Measurements from ENCODE around the gene TXNRD2.
"Not testable (repeated sequence)": the region's sequence is repeated elsewhere in the genome, so short reads cannot be mapped to it uniquely, and the experiment has no call there.

Gene TXNRD2

DNA sequence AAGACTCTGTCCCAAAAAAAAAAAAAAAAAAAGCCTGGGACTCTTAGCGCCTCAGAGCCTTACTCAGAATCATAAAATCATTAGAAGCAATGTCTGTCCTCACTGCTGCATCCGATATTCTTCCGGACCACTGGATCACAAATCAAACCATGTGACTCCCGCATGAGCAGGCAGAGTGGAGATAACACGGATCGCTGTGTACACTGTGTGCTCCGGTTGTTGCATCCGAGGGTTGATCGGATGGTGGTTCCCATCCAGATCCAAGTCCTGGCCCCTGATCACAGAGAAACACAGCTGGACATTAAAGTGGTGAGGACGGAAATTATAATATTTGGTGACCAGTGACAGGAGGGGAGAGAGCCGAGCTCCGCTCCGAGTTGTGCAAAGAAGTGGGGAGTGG is 9.7 kb upstream of the TXNRD2 start:
- no peak for DNase-seq (ENCODE audit: low read depth in 4 of 4, low spot score in 1 of 4)

DNA sequence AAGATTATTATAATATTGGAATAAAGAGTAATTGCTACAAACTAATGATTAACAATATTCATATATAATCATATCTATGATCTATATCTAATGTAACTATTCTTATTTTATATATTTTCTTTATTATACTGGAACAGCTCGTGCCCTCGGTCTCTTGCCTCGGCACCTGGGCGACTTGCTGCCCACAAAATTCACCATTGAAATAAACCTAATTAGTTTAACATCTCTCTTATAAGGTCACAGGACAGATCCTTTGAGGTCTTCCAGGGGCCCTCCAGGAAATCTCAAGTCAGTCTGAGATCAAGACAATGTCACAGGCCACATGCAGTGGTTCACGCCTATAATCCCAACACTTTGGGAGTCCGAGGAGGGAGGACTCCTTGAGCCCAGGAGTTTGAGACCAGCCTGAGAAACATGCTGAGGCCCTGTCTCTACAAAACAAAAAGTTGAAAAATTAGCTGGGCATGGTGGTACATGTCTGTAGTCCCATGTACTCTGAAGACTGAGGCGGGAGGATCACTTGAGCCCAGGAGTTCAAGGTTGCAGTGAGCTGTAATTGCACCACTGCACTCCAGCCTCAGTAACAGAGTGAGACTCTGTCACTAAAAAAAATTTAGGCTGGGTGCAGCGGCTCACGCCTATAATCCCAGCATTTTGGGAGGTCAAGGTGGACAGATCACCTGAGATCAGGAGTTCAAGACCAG is 6.6 kb upstream of the TXNRD2 start:
- no peak for DNase-seq (ENCODE audit: low read depth in 4 of 4, low spot score in 1 of 4)

DNA sequence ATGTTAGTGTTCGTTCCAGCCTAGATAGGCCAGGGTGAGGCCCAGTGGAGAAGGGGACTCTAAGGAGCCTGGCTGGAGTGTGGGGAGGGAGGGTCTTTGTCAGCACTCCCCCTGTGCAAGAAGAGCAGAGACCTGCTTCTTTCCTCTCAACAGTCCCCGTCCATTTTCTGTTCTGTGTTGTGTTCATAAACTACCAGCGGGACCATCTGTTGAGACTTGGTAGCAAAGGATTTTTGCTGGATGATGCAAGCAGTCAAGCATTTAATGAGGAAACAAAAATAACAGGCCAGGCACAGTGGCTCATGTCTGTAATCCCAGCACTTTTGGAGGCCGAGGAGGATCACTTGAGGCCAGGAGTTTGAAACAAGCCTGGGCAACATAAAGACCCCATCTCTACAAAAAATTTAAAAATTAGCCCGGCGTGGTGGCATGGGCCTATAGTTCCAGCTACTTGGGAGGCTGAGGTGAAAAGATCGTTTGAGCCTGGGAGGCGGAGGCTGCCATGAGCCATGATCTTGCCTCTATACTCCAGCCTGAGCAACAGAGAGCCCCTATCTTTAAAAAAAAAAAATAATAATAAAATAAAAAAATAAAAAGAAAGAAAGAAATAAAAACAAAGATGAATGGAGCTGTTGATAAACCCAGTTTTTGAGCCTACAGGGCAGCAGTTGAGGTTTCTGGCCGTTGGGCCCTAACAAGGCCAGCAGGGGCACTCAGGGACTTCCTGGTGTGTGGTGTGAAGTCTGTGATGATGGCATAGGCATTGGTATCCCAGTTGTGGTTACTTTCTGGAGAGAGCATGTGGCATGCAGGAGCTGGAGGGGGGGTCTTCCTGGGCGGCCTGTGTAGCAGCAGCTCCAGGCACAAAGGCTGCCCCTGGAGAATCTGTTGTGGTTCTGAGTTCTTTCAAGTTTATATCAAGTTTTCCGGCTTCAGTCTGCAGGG is 1.7 kb upstream of the TXNRD2 start:
- no peak for DNase-seq (ENCODE audit: low read depth in 4 of 4, low spot score in 1 of 4)

DNA sequence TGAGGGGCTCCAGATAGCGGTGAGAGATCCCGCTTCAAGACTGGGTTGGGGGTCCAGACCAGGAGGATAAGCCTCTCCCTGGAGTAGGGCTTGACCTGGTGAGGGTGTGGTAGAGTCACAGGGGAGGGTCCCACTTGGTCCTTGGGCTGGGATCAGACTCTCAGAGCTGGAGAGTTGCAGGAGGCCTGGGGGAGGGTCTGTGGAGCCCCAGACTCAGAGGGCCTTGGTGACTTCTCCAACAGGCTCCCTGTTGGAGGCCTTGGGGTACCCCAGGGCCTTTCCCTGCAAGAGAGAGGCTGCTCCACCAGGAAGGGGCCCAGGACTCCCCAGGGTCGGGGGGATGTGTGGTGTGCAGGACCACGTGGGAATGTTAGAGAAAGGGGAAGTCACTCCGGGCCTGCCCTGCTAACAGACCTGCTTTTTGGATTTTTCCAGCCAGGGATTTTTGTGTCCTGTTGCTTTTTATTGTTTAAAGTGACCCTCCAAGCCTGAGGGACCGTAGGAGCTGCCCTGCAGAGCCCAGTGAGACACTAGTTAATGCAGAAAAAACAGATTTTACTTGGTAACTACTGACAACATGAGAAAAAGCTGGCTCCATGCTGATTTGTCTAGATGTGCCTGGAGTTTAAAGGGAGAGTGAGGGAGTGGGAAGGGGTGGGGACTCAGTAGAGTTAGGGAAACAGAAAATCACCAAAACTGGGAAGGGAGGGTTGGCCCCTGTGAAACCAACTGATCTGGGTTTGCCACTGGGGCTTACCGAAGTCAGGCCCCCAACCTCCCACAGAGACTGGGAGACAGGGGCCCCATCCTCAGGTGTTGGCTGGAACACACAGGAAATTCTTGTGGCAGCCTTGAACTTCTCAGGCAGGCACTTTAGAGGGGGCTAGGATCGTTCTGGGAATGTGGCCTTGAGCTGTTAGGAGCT is 801 bp upstream of the TXNRD2 start:
- no peak for DNase-seq (ENCODE audit: low read depth in 4 of 4, low spot score in 1 of 4)

DNA sequence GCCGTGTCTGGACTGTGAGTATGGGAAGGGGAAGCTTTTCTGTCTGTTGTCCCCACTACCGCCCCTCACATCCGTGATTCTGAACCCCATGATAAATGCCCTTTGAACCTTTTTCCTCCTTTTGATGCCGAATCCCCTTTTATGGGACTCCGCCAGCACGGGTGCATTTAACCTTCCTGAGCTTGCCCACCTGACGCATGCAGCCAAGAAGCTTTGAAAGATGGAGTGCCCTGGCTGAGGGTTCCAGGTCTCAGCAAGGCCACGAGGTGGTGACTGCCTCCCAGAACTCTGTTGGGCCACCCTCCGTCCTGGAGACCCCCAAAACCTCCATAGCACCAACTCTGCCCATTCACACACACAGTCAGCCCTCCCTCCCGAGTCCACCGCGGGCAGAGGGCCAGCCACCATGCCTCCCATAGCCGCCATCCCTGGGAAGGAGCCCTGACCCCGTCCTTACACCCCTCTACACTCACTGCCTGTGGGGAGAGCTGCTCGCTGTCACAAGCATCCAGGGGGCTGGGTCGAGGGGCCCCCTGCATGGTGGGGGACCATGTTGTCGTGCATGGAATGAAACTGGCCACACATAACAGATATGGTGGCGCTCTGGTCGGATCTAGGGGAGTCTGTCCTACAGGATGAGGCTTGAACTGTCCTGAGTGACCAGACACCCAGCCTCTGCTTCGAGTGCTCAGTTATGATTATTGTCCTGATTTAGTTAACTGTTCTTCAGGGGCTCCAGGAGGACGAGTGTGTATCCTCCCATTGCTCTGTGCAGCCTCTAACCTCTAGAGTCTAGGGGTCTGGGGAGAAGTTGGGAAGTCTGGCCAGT is 868 bp downstream of the TXNRD2 start:
- no peak for DNase-seq (ENCODE audit: low read depth in 4 of 4, low spot score in 1 of 4)

DNA sequence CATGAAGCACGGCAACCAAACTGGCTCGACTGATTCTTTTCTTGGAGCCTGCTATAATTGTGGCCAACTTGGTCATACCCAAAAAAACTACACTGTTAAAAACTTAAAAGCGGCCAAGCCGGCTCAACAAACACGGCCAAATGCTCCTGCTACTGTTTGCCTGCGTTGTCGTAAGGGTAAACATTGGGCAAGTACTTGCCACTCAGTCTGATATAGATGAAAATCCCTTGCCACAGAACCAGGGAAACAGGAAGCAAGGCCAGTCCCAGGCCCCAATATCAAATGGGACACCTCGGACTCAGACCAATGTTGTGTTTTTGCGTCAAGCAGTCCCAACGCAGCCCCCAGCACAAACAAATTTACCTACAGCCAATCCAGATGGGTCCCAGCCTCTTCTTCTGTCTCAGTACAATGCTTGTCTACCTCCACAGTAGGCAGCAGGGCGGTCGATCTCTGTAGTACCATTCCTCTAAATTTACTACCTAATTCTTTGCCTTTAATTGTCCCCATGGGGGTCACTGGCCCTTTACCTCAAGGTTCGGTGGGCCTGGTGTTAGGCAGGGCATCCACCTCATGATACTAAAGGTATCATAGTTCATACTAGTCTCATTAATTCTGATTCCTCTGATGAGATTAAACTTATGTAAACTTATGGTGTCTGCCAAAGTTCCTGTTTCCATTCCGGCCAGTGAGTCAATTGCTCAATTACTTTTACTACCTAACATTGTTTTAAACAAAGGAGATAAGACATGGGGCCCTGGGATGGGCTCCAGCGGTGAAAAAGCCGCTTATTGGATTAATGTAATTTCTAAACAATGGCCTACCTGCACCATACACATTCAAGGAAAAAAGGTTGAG is 3.8 kb downstream of the TXNRD2 start:
- DNase-seq (ENCODE audit: low read depth in 4 of 4, low spot score in 1 of 4): no peak

DNA sequence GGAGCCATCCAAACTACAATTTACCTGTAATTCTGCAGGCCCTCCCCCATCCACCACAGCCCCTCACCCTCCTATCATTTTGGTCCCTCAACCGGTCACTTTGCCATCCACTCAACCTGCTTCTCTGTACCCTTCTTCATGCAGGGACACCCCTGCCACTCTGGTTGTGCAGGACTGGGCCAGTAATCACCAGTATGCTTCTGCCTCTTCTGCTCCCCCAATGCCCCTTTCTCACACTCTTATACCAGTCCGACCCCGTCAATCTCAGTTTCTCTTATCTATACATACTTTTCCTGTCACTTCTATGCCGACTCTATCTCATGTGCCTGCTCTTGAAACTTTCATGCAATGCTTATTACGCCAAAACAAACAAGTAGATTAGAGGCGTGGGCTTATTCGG is 5.1 kb downstream of the TXNRD2 start:
- DNase-seq (ENCODE audit: low read depth in 4 of 4, low spot score in 1 of 4): no peak

DNA sequence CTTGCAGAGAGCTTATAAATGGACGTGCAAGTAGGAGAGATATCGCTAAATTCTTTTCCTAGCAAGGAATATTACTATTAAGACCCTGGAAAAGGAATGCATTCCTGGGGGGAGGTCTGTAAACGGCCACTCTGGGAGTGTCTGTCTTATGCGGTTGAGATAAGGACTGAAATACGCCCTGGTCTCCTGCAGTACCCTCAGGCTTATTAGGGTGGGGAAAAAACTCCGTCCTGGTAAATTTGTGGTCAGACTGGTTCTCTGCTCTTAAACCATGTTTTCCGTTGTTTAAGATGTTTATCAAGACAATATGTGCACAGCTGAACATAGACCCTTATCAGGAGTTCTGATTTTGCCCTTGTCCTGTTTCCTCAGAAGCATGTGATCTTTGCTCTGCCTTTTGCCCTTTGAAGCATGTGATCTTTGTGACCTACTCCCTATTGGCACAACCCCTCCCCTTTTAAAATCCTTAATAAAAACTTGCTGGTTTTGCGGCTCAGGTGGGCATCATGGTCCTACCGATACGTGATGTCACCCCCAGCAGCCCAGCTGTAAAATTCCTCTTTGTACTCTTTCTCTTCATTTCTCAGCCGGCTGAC is 6.4 kb downstream of the TXNRD2 start:
- DNase-seq (ENCODE audit: low read depth in 4 of 4, low spot score in 1 of 4): not testable (repeated sequence)

DNA sequence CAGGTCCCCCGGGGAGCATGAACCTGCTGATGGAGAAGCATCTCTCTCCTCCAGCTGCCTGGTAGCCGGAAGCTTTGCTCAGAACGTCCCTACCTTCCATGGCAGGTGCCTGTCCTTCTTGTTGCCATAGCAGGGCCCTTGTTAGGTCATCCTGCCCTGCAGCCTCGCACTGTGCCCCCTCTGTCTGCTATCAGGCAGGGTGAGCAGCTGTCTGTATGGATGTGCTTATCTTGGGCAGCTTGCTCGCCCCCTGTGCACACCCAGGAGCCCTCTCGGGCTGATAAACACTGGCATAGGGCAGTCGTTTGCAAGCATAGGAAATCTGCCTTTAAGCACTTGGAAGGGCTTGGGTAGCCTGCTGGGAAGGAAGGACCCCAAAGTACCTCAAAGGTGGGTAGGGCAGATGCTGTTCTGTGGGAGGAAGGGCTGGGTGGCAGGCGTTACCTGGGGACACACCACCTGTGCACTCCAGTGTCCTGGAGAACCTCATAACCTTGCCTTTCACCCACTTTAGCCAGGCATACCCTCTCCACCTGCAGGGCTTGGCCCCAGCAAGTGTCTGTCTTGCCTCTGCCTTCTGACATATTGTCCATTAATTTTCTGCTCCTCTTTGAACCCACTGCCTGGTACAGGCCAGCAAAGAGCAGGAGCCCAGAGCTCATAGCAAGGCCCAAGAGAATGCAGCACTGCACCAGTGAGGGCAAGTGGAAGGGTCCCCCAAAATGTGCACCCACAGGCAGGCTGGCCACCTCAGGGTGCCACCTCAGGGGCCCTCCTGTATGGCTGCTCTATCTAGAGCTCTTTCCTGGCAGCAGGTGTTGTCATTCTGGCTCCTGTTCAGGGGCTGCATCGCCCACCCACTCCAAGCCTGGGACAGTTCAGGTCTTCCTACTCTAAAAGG is 8.0 kb downstream of the TXNRD2 start:
- DNase-seq (ENCODE audit: low read depth in 4 of 4, low spot score in 1 of 4): no peak

DNA sequence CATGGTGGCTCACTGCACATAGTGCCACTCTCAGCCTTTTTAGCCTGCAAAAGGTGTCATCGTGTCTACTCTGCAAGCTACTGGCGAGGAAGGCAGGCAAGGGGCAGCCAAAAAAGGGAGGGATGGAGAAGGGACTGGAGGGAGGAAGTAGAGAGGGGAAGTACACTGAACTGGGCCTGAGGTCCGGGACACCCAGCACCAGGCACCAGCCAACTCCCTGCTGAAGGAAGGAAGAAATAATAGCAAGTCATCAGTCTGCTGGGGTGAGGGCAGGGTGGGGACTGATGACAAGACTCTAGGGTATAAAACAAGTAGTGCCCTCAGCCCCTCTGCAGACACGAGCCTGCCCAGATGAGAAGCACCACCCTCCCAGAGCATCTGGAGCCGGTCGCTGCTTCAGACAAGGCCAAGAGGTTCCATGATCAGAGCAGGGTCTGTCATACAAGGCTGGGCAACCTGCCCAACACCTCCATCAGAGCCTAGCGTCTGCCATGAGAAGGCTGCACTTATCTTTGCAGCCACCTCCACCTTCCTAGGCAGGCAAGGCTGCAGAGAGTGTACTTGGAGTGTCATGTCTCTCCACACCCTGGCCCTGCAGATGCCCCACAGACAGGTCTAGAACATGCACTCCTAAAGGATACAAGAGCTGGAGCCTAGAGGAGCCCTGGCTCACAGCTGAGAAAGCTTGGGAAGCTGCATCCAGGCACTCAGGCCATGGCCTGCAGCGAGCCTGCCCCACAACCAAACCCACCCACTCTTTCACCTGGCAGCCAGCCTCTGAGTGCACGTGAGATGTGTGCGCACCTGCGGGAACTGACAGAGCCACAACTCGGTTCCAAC is 9.0 kb downstream of the TXNRD2 start:
- DNase-seq (ENCODE audit: low read depth in 4 of 4, low spot score in 1 of 4): no peak

DNA sequence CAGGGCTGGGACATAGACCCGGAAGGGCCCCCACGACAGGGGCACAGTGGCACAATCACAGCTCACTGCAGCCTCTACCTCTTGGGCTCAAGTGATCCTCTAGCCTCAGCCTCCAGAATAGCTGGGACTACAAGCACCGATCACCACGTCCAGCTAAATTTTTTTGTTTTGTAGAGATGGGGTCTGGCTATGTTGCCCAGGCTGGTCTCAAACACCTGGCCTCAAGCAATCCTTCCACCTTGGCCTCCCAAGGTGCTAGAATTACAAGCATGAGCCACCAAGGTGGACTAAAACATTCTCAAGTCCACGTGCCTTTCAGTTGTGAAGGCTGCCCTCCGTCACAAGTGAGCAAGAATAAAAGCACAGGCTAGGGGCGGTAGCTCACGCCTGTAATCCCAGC is 10.1 kb downstream of the TXNRD2 start:
- DNase-seq (ENCODE audit: low read depth in 4 of 4, low spot score in 1 of 4): no peak

DNA sequence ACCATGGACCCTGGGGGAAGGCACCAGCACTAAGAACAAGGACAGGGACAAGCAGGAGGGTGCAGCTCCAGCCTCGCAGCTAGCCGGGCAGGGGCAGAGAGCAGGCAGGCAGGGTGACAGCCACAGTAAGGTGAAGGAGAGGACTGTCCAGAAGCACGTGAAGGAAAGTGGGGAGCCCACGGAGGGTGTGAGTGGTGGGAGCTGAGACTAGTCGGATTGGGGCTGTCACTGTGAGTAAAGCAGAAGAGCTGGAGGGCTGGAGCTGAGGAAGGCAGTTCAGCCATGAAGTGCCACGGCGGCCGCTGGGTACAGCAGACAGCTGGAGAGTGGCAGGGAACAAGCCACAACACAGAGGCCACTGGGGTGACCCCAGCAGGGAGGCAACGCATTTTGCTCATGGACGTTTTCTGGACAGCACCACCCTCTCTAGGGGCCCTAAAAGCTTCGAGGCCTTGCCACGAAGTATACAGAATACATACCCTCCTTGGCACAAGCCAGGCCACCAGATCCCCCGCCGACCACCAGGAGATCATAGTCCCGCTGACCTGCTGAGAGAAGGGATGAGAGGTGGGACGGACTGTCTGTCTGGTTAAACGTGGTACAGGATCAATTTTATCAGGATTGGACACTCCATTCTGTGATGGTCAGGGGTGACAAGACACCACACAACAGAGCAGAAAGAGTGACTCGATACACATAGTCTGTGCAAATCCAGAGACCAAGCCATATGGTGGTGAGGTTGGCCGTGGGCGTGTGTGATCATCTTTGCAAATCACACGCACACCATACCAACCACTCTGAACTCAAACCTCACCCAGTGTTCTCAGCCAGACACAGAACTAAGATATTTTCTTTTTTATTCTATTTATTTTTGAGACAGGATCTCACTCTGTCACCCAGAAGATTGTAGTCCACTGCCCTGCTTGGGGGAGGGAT is 10.8 kb downstream of the TXNRD2 start:
- DNase-seq (ENCODE audit: low read depth in 4 of 4, low spot score in 1 of 4): no peak

DNA sequence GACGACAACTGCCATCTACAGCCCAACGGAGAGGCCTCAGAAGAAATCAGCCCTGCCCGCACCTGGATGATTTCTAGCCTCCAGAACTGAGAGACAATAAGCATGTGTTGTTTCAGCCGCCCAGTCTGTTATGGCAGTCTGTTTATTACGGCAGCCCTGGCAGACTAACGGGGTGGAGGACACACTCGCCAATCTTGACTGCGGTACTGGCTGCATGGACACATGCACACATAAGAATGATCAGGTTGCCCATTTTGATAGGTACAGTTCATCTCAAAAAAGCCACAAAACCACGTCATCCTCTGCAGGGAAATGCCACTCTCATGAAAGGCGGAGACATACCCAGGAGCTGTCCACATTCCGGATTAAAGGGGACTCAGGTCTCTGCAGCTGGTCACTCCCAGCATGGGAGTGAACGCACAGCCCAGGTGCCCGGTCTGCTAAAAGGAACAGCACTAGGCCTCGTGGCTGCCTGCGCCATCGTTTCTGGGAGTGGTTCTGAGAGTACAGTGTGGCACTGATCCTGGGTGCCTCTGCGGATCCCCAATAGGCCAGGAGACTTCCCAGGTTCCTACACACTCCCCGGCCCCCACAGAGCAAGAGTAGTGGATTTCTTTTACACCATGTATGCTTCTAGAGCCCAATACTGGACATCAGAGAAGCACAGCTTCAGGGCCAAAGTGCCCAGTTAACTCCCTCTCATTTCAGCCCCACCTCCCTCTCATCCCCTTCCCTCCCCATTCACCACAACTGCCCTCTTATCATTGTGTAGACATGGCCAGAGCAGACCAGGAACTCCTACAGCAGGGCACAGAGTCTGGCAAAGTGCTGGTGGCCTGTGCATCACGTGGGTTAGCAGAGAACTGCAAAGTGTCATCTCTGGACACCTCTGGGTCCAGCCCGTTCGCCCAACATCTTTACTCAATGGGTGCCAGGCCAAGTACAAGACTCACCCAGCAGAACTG is 11.8 kb downstream of the TXNRD2 start:
- DNase-seq (ENCODE audit: low read depth in 4 of 4, low spot score in 1 of 4): no peak

DNA sequence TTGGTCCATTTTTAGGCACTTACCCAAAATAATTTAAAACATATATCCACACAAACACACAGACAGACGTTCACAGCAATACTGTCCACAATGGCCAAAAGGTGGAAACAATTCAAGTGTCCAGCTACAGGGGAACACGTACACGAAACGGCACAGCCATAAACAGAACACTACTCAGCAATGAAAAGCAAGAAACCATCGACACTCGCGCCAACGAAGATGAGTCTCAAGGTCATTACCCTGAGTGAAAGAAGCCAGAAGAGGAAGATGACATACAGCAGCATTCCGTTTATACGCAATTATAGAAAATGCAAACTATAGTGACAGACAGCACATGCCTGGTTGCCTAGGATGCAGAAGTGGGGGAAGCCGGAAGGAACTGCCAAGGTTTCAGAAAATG is 13.4 kb downstream of the TXNRD2 start:
- no peak for DNase-seq (ENCODE audit: low read depth in 4 of 4, low spot score in 1 of 4)

DNA sequence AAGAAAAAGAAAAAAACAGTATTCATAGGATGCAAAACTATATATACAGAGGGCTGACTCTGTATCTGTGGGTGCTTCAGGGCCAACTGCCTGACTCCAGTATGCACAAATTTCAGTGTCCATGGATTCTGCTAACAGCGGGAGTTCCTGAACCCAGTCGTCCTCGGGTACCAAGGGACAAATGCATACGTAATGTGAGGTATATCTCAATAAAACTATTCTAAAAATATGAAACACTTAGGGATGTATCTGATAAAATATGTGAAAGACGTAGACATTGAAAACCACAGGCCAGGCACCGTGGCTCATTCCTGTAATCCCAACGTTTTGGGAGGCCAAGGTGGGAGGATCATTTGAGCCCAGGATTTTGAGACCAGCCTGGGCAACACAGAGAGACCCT is 13.9 kb downstream of the TXNRD2 start:
- DNase-seq (ENCODE audit: low read depth in 4 of 4, low spot score in 1 of 4): no peak

All from stimulated activated CD4-positive, alpha-beta T cell treated with anti-CD3 and anti-CD28 coated beads, Interleukin-1b, Interleukin-23, amount 100 ng/mL, for 24 hours (primary cell).